Activated T-cell treated with anti-CD3 and anti-CD28 coated beads, Interleukin-2, amount 50 U/mL, for 1 hour (primary cell): ENCODE measurements around the gene MRGPRE.

ENCODE experiments used
- DNase-seq: peaks from one replicate; pipeline ENCODE4 v3.0.0-alpha.2; 2020

Gene MRGPRE

GRCh38 chr11:3225826-3226750, 6.1 kb downstream of the MRGPRE start:
- DNase-seq = no peak

- peak; percentile 12 for DNase-seq
These were observed 7.0 kb downstream of the MRGPRE start for GRCh38 chr11:3225159-3225758.

- peak; percentile 10 for DNase-seq
These were observed 7.7 kb downstream of the MRGPRE start for GRCh38 chr11:3224401-3225057.

- DNase-seq = peak; percentile 8
These were observed 8.3 kb downstream of the MRGPRE start for GRCh38 chr11:3223932-3224381.

- peak; percentile 12 for DNase-seq
These were observed 9.0 kb downstream of the MRGPRE start for GRCh38 chr11:3222941-3223915.

GRCh38 chr11:3222003-3222855, 10.0 kb downstream of the MRGPRE start:
- peak; percentile 11 for DNase-seq

- peak; percentile 12 for DNase-seq
These were observed 10.7 kb downstream of the MRGPRE start for GRCh38 chr11:3221408-3222002.

- peak; percentile 14 for DNase-seq
These were observed 11.5 kb downstream of the MRGPRE start for GRCh38 chr11:3220521-3221407.

GRCh38 chr11:3220101-3220500, 12.1 kb downstream of the MRGPRE start:
- DNase-seq = no peak

GRCh38 chr11:3219281-3219892, 12.8 kb downstream of the MRGPRE start:
- peak; percentile 7 for DNase-seq

GRCh38 chr11:3218483-3219280, 13.5 kb downstream of the MRGPRE start, which contains the start of gene MRGPRG:
MRGPRG (minus strand) TSS chr11:3218813; CDS start chr11:3218813, 0 bp downstream.
- DNase-seq = peak; percentile 12

GRCh38 chr11:3217818-3218482, 14.3 kb downstream of the MRGPRE start:
- DNase-seq = peak; percentile 8

GRCh38 chr11:3216027-3216525, 16.1 kb downstream of the MRGPRE start:
- peak; percentile 10 for DNase-seq

GRCh38 chr11:3215346-3216026, 16.7 kb downstream of the MRGPRE start:
- no peak for DNase-seq

GRCh38 chr11:3214420-3214699, 17.9 kb downstream of the MRGPRE start:
- peak; percentile 5 for DNase-seq

- DNase-seq = no peak
These were observed 18.4 kb downstream of the MRGPRE start for GRCh38 chr11:3213659-3214419.
